HUES48 (cell line): ENCODE data around the gene UHMK1.
"Not testable (repeated sequence)": the region's sequence is repeated elsewhere in the genome, so short reads cannot be mapped to it uniquely, and the experiment has no call there.

ENCODE experiments used
- H3K27ac ChIP-seq: one replicate; pipeline ENCODE4 v1.7.0; 2013; ENCODE audit warnings: low read depth, low read length, inconsistent platforms
- H3K27me3 ChIP-seq: 2 replicates; pipeline ENCODE4 v1.6.1; 2013; ENCODE audit warnings: mild to moderate bottlenecking, low read length; ENCODE audit not compliant: control insufficient read depth, insufficient read depth
- H3K36me3 ChIP-seq: 2 replicates; pipeline ENCODE4 v1.6.1; 2013; ENCODE audit warnings: low read length; ENCODE audit not compliant: control insufficient read depth, insufficient read depth
- H3K4me1 ChIP-seq: 2 replicates; pipeline ENCODE4 v1.6.1; 2013; ENCODE audit warnings: mild to moderate bottlenecking, low read length; ENCODE audit not compliant: control insufficient read depth, insufficient read depth
- H3K4me3 ChIP-seq: 2 replicates; pipeline ENCODE4 v1.5.1; 2013; ENCODE audit warnings: mild to moderate bottlenecking, low read depth, low read length
- H3K9ac ChIP-seq: 2 replicates; pipeline ENCODE4 v1.6.1; 2013; ENCODE audit warnings: mild to moderate bottlenecking, low read depth, low read length, moderate library complexity
- H3K9me3 ChIP-seq: 2 replicates; pipeline ENCODE4 v1.6.1; 2013; ENCODE audit warnings: low read length; ENCODE audit not compliant: control insufficient read depth, insufficient read depth

The UHMK1 gene

DNA sequence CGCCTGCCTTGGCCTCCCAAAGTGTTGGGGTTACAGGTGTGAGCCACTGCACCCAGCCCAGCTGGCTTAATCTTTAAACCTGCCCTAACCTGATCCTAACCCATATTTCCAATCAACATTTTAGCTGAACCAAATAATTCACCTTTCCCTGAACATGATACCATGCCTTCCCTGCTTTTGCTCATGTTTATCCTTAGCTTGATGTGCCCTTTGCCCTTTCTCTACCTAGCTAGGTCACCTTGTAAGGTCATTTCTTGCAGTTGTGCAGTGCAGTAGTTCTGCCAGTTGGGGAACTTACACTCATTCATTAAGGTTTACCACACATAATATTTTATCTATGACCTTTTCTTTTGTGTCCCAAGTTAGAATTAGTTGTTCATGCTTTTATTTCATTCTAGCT is 69.3 kb downstream of the UHMK1 start:
- no peak overlapping the region for H3K27ac ChIP-seq
- no peak overlapping the region for H3K9ac ChIP-seq
- H3K9me3 ChIP-seq = no peaks in the 10 kb centered on the region
- H3K4me3 ChIP-seq = no peak overlapping the region
- H3K36me3 ChIP-seq = peaks cover 13% of the 10 kb centered on the region
- peaks cover 8% of the 10 kb centered on the region for H3K27me3 ChIP-seq
- peaks cover 5% of the 10 kb centered on the region; the same call in 1 of the 2 replicates for H3K4me1 ChIP-seq

DNA sequence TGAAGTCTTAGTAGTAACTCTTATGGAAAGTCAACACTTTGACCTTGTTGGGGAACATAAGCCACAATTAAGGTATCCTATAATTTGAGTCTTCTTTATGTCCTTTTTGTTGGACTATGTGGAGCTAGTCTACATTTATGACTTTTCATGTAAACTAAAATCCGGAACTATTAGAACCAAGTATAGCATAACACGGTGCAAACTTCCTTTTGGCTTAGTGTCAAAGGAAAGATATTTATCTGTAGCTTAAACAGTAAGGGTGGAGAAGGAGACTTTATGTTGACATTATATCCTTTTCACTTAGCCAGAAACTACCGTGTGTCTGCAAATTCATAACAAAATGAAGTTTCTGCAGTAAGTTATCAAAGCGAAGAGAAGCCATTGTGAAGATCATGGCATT is 71.2 kb downstream of the UHMK1 start:
- peaks cover 13% of the 10 kb centered on the region for H3K36me3 ChIP-seq
- H3K4me3 ChIP-seq = no peak overlapping the region
- H3K27me3 ChIP-seq = no peaks in the 10 kb centered on the region
- no peak overlapping the region for H3K27ac ChIP-seq
- H3K9ac ChIP-seq = no peak overlapping the region
- H3K9me3 ChIP-seq = no peaks in the 10 kb centered on the region
- peaks cover 4% of the 10 kb centered on the region; the same call in 1 of the 2 replicates for H3K4me1 ChIP-seq

DNA sequence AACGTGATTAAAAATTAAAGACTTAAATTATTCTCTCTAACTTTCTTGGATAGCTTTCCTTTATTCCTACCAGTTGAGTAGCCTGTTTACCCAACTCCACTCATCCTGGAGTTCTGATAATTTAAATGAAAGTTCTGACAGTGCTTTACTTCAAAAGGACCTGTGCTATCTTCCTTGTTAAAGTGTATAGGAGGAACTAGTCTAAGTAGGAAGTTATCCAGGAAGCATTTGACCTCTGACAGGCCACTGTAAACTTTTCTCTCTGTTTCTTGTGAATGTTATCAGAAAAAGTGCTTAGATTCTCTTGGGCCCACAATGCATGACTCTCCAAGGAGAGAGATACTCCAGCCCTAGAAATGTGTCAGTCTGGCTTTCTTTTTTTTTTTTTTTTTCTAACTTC is 73.1 kb downstream of the UHMK1 start:
- no peaks in the 10 kb centered on the region for H3K9me3 ChIP-seq
- H3K9ac ChIP-seq = no peak overlapping the region
- peaks cover 13% of the 10 kb centered on the region for H3K36me3 ChIP-seq
- H3K4me1 ChIP-seq = peaks cover 4% of the 10 kb centered on the region; the same call in 1 of the 2 replicates
- H3K27ac ChIP-seq = no peak overlapping the region
- no peak overlapping the region for H3K4me3 ChIP-seq
- H3K27me3 ChIP-seq = no peaks in the 10 kb centered on the region

DNA sequence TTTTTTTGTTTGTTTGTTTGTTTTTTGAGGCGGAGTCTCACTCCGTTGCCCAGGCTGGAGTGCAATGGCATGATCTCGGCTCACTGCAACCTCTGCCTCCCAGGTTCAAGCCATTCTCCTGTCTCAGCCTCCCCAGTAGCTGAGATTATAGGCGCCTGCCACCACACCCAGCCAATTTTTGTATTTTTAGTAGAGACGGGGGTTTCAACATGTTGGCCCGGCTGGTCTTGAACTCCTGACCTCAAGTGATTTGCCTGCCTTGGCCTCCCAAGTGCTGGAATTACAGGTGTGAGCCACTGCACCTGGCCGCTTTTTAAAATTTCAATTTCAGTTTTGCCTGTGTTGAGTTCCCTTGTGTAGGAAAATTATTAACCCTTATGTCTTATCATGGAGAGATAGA is 73.5 kb downstream of the UHMK1 start:
- not testable (repeated sequence) for H3K4me3 ChIP-seq, H3K9me3 ChIP-seq, H3K9ac ChIP-seq, H3K27me3 ChIP-seq, H3K4me1 ChIP-seq, H3K27ac ChIP-seq
- peaks cover 11% of the 10 kb centered on the region for H3K36me3 ChIP-seq

DNA sequence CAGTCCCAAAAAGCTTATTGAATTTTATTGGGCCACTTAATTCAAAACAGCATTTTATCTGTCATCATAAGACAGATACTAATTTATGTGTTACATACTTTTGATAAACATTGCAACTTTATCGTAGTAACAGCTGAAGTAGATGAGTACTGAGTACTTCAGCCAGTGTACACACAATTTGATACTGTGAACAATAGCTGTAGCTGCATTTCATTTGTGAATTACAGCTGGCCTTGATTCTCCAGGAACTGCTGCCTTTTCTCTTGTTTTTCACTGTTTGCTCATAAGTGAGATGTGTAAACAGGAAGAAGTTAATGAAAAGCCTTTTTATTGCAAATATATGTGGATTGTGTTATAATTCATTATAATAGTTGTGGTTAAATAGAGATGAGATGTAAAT is 74.1 kb downstream of the UHMK1 start:
- peaks cover 4% of the 10 kb centered on the region; the same call in 1 of the 2 replicates for H3K4me1 ChIP-seq
- no peak overlapping the region for H3K27ac ChIP-seq
- no peak overlapping the region for H3K9ac ChIP-seq
- peaks cover 8% of the 10 kb centered on the region; the same call in 1 of the 2 replicates for H3K36me3 ChIP-seq
- H3K27me3 ChIP-seq = no peaks in the 10 kb centered on the region
- H3K4me3 ChIP-seq = no peak overlapping the region
- H3K9me3 ChIP-seq = no peaks in the 10 kb centered on the region

DNA sequence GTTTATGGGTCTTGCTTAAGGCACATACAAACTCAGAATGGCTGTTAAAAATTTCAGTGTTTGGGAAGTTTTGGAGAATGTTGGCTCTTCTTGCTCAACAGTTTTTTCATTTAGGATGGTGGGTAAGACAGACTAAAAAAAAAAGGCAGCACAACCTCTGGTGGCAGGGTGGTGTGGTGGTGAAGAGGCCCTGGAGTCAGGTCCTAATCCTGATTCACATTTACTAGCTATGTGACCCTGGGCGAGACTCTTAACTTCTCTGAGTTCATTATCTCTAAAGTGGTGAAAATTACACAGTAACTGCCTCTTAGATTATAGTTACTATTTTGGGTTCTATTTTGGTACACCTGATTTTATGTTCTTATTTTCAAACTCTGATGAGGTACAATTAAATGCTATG is 75.5 kb downstream of the UHMK1 start:
- Histone ChIP-seq H3K9me3 (no peaks in the 10 kb centered on the region), H3K4me1 (peaks cover 4% of the 10 kb centered on the region; the same call in 1 of the 2 replicates), H3K36me3 (no peaks in the 10 kb centered on the region), H3K27ac (no peak overlapping the region), H3K9ac (no peak overlapping the region), H3K4me3 (no peak overlapping the region), H3K27me3 (no peaks in the 10 kb centered on the region)

DNA sequence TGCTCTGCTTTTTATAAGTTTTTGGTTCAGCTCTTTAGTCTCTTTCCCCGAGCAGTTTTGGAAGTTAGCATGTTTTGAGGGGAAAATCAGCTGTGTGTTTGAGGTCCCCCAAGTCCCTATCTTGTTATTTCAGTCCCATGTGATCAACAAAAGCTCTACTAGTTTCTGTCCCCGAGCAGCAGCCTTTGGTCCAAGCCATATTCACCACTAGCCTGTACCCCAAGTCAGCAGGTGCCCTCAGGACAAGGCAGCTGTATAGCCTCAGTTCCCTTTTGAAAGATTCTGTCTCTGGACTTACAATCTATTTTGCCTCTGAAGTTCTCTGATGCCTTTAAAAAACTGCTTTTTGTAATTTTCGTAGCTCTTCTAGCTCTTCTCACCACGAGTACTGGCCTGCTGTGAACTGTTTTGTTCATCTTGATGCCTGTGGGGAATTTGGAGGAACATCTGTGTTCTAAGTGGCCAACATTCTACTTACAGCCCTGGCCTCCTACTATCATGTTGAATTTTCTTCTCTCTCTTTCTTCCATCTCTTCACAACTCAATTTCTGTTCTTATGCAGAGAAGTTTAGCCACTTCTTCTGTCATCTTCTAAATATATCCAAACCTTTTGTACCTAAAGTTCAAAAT is 80.6 kb downstream of the UHMK1 start:
- peak overlapping the region; percentile 18 for H3K27ac ChIP-seq
- no peak overlapping the region for H3K4me3 ChIP-seq
- H3K9me3 ChIP-seq = no peaks in the 10 kb centered on the region
- no peaks in the 10 kb centered on the region for H3K4me1 ChIP-seq
- H3K36me3 ChIP-seq = peaks cover 19% of the 10 kb centered on the region
- no peak overlapping the region for H3K9ac ChIP-seq
- H3K27me3 ChIP-seq = no peaks in the 10 kb centered on the region

DNA sequence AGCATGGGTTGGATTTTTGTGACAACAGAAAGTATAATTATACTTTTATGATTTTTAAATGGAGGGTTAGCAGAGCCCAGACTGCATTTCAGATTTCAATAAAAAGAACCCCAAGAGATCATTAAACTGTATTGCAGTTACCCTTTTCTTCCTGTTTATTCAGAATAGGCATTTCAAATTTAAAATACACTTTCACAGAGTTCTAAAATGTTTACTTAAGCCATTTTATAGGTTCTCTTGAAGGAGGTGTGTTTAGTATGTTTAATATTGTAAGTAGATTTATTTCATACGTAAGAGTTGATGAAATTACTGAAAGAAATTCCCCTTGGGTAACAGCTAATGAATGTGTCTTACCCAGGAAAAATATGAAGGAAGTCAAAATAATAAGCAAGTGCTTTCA is 81.3 kb downstream of the UHMK1 start:
- Histone ChIP-seq H3K4me1 (no peaks in the 10 kb centered on the region), H3K9me3 (no peaks in the 10 kb centered on the region), H3K27me3 (no peaks in the 10 kb centered on the region), H3K9ac (no peak overlapping the region), H3K27ac (no peak overlapping the region), H3K4me3 (no peak overlapping the region), H3K36me3 (peaks cover 19% of the 10 kb centered on the region)
